ENCODE measurements around the gene CREB5. TPM values are rescaled to one million over a fixed set of nuclear protein-coding genes. Genes with fewer than 3 reads are reported as not detected.
A peak's percentile ranks its signal among the peaks of the same experiment; 100 is the strongest.
"Not testable (repeated sequence)": the region's sequence is repeated elsewhere in the genome, so short reads cannot be mapped to it uniquely, and the experiment has no call there.

CREB5 gene
- total RNA-seq, 1 experiment from 2014 or later: 13.7 TPM

DNA sequence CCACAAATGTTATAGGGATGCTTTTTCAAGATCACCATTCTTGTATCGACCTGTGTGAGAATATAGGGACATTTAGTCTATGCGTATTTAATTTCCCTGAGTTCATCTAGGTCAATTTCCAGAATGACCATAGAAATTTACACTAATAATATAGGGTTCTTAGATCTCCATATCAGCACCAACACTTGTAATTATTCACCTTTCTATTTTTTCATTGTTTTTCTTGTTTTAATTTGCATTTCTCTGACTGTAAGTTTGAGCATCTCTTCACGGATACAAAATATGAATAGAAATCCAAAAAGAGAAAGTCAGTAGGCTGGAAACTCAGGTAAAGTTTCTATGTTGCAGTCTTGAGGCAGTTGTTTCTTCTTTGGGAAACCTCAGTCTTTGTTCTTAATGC lies 134.8 kb downstream of the CREB5 start:
- no peak for DNase-seq (ENCODE audit: low spot score)

DNA sequence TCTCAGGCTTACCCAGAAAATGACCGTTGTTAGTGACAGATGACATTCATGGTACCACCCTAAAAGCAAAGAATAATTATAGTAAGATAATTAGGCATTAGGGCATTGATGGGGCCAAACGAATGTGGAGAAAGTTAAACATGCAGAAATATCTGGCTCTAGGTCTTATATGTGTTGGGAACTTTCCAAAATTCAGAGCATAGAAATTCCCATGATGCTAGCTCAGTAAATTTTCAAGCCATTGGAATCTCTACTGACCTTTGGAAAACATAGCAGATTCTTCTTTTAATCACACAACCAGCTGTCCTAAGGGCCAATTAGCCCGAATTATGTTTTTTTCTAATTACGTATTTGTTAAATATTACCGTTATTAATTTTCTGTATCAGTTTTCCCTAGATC lies 136.1 kb downstream of the CREB5 start:
- no peak for DNase-seq (ENCODE audit: low spot score)

DNA sequence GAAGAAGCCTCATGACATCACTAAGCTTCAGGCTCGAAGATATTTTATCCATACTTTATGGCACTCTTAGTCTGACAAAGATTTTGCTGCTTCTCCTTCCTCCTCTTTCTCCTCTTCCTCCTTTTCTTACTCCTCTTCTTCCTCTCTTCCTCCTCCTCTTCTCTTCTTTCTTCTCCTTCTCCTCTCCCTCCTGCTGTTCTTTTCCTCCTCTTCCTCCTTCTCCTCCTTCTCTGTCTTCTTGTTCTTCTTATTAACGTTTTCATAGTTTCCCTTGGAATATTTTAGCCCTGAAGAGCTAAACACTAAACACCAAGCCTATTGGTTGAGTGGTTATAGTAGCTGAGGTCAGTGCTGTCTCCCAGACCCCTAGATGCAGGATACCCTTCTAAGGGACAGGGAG lies 137.7 kb downstream of the CREB5 start:
- no peak for DNase-seq (ENCODE audit: low spot score)

DNA sequence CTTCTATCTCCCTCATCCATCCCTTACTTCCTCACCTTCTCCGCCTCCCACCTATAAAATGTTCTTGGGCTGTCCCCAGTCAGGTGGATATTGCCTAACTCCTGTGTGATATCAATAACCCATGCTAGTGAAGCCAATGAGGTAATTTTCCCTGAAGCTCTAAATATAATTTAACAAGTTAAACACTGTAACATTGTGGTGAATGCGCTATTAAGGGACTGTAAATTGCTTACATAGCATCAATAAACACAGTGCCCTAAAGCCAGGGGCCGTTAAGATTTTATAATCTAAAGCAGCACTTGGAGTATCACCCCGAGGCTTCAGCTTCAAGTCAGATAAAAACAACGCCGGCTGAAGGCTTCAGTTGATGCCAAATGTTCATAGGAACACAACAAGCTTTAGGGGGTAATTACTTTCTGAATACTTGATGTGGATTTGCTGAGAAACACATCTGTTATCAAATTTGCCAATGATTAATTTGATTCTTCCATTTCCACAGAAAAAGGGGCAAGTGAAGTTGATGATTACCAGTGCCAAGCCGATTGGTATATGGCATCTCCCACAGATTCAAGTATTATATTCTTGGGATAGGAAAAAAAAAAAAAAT lies 138.4 kb downstream of the CREB5 start:
- peak; percentile 82 for DNase-seq (ENCODE audit: low spot score)

DNA sequence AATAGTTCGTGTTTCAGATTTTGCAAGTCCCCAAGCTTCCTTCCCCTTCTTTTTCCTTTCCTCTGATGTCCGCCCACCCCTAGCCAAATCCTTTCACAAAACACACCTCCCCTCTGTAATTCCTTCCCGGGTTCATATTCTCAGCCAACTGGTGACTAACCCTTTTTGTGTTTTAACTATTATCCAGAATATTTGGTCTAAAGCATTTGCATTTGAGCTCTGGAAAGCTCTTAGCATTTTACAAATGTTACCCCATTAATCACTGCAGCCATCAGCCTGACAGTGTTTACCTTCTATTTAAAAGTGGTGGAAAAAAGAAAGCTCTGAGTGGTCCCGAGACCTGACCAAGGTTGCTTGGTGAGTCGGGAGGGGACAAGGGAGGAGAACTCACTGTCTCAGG lies 139.0 kb downstream of the CREB5 start:
- DNase-seq (ENCODE audit: low spot score): peak; percentile 76

DNA sequence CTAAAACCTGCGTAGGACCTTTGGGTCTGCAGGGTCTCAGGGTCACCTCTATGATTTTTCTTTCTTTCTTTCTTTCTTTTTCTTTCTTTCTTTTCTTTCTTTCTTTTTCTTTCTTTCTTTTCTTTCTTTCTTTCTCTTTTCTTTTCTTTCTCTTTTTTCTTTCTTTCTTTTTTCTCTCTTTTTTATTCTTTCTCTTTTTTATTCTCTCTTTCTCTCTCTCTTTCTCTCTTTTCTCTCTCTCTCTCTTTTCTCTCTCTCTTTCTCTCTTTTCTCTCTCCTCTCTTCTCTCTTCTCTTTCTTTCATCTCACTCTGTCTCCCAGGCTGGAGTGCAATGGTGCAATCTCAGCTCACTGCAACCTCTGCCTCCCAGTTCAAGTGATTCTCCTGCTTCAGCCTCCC lies 139.4 kb downstream of the CREB5 start:
- not testable (repeated sequence) for DNase-seq (ENCODE audit: low spot score)

DNA sequence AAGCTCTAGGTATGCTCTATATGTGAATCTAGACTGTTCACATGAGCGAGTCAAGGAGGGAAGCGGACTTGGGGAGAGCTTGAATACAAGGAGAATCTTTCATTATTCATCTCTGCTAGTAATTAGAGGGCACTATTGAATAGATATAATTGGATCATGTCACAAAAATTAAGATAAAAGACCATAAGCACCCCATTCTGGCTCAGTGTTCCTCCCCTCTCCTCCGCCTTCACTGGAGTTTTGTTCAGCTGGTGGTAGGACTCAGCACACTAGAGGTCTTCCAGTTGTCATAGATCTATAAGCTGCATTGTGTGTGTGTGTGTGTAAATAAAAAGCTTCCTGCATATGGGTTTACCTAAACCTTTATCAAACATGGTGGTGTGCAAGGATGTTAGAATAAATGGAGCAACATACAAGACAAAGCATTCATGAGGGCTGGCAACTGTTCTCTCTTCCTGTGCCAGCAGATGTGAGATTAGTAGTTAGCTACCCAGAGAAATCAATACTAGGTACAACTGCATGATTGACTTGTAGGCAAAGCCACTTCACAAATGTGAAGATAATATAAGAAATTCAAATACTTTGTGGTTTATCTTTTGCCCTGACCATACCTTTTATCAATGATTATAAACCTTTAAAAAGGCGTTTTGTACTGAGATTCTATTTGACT lies 142.6 kb downstream of the CREB5 start:
- no peak for DNase-seq (ENCODE audit: low spot score)

DNA sequence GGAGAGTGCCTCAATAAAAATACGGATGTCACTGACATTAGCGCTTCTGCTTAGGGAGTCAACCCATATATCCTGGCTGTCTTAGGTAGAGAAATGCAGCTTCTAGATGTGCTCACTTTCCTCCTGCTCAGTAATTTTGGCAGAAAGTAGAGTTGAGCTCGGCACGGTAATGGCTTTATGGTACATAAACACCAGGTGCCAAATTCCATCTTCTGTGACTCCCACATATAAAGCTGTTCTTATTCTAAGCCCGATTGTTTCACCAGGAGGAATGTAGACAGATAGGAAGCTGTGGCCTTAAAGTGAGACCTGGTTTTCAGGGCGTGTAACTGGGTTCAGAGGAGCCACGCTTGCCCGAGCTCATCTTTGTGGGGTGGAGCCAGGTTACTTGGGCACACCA lies 143.7 kb downstream of the CREB5 start:
- DNase-seq (ENCODE audit: low spot score): no peak

DNA sequence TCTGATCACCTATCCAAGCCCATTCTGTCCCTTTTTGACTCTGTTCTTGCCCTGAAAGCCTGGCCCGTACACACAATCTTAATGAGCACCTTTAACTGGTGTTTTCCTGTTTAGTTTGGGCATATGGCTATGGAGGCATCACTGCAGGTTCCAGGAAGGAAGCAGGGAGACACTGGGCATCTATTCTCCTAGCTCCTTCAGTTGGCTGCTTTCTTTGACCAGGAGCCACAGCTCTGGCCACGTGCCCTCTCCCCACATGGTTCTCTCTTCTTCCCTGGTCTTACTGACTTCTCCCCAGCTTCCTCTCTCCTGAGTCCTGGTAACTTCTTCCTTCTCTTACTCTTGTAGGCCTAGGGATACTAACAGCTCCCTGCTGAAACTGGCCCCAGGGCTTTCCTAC lies 144.4 kb downstream of the CREB5 start:
- DNase-seq (ENCODE audit: low spot score): no peak

DNA sequence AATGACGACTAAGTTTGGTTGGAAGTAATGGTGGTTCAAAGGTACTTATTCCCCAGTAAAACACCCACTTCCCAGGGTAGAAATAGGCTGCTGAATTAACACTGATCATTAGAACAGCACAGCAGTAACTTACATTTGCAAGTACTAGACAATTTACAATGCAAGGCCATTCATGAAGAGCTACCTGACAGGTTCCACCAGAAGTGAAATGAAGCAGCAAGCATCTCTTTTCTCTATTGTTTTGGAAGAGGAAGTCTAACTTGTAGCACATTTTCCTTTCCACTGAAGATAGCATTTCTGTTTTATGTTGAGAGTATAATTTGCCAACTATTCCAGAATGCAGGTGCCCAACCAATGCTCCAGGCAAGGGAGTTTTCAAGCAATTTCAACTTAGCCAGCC lies 145.9 kb downstream of the CREB5 start:
- no peak for DNase-seq (ENCODE audit: low spot score)

DNA sequence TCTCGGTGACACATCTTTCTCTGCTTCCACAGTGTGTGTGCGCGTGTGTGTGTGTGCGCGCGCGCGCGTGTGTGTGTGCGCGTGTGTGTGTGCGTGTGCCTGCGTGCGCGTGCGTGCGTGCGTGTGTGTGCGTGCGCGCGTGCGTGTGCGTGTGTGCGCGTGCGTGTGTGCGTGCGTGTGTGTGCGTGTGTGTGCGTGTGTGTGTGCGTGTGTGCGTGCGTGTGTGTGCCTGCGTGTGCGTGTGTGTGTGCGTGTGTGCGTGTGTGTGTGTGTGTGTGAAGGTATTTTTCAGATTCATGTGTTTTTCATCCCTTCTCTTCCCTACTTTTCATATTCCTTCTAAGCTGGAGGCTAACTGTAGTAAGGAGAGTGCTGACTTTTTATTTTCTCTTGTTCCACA lies 148.4 kb downstream of the CREB5 start:
- no peak for DNase-seq (ENCODE audit: low spot score)

DNA sequence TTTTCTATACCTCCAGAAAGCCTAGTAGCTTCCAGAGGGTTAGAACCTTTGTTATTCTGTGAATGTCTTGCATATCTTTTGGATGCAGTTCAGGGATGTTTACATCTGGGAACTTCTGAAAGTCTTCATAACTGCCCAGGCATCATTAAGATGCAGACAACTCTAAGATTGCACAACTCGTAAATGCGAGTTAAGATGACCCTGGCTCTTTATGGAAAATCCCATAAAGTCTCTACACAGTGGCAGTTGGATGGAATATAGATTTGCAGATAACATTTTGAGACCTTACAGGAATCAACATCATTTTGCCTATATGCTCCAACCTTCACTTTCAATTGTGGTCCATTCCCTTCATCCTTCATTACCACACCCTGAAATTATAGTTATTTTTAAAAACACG lies 151.7 kb downstream of the CREB5 start:
- DNase-seq (ENCODE audit: low spot score): no peak

DNA sequence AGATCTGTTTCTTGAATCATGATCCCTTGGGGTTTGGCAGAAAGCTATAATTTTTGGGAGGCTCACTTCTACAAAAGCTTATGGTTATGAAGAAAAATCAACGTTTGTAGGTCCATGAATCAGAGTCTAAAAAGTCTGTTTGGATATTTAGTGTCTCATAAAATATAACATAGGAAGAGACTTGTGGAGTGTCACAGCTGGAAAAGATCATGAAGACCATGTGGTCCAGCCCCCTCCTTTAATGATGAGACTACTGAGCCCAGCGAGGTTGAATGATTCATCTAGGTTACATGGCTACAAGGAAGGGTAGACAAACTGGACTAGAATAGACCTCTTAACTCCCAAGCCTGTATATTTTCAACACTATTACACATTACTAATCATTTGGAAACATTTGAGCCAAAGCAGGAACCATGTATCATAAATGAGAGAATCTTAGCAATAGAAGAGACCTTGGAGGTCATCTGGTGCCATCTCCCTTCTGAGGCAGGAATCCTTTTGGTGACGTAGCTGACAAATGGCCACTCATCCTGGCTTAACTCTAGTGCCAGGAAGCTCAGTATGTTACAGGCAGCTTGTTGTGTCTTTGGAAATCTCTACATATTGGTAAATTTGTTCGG lies 152.5 kb downstream of the CREB5 start:
- no peak for DNase-seq (ENCODE audit: low spot score)

DNA sequence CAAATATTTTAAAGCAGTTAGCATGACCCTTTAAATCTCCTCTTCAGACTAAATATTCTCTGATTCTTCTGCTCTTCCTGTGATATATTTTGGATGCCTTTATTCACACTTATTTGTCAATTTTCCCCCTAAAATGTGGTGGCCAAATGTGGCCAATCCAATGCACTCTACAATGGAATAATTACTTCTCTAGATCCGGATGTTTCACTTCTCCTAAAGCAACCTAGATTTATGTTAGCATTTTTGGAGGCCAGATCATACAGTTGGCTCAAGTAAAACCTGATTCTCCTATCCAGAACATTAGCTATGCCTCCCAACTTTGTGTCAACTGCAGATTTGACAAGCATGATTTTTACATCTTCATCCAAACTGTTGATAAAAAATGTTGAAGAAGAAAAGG lies 153.7 kb downstream of the CREB5 start:
- no peak for DNase-seq (ENCODE audit: low spot score)

DNA sequence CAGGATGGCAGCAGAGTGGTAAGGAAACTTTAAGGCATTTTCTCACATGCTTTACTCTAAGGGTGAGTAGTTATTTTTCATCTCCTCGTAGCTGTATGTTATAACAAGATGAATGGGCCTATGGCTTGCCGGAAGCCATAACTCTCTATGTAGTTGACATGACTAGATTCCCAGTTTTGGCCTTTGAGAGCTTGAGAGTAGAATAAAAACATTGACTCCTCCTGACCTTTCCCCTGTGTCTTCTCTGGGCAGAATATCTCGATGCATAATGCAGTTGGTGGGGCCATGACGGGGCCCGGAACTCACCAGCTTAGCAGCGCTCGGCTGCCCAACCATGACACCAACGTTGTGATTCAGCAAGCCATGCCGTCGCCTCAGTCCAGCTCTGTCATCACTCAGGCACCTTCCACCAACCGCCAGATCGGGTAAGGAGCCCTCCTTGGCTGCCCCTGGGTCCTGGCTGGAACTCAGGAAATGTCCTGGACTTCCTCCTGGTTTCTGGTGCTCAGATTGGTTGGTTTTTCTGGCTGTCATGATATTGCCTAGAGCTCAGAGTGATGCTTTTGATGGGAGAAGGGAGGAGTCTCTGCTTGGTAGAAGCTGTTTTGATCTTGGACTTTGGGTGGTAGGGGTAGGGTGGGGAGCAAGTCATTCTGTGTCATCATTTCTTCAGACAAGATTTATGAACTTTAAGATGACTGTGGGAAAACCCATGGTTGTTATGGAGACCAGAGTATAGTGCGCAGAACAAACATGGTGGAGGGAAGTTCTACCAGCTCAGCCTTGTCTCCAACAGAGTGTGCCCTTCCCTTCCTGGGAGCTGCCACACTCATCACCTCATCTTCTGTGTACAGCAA lies 158.0 kb downstream of the CREB5 start:
- no peak for DNase-seq (ENCODE audit: low spot score)

DNA sequence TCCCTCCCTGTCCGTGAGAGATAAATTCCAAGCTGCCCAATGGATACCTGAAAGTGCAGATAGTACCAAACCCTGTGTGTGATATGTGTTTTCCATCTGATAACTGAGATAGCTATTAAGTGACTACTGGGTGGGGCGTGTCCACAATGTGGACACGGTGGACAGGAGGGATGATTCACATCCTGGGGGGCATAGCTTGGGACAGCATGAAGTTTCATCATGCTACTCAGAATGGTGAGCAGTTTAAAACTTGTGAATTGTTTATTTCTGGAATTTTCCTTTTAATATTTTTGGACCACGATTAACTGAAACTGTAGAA lies 158.6 kb downstream of the CREB5 start:
- DNase-seq (ENCODE audit: low spot score): no peak

DNA sequence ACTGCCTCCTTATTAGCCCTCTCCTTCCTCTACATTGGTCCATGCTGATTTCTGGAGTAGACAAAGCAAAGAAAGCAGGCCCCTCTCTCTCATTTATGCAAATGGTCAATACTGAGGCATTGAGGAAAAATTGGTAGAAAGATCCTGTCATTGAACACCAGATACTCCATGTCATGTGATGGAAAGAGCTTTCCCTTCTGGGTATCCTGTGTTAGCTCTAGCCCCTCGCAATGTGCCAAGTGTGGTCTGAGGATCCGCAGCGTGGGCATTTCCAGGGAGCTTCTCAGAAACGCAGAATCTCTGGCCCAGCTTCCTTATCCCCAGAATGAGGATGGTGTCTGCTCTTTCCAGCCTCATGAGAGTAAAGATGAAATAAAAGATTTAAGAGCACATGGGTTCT lies 159.1 kb downstream of the CREB5 start:
- DNase-seq (ENCODE audit: low spot score): no peak

DNA sequence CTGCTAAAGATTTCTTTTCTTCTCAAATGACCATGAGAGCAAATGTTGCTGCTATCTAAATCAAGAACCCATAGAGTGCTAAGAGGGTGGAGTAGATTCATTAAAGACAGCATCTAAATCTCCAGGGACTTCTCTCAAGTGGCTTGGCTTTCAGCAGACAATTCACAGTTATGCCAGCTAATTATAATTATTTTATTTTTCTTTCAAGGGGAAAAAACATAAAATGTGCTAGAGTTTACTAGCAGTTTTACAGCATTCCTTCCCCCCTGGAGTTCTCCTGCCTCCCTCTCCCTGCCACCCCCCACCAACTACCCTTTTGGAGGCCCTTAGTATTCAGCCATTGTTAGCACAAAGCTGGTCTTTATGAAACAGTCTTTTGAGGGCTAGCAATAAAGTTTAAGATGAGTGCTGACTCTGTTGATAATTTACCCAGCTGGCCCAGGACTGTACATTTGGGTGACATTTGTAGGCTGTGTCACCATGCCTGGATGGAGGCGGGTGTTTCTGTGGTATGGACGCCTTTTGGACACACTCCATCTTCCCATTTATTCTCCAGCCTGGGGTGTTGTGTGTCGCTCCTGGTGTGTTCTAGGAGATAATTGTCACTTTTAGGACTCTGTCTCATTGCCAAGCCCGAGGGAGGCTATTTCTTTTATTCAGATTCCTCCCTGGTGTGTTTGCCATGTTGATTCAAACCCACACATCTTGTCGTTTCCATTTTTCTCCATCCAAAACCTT lies 160.2 kb downstream of the CREB5 start:
- no peak for DNase-seq (ENCODE audit: low spot score)

DNA sequence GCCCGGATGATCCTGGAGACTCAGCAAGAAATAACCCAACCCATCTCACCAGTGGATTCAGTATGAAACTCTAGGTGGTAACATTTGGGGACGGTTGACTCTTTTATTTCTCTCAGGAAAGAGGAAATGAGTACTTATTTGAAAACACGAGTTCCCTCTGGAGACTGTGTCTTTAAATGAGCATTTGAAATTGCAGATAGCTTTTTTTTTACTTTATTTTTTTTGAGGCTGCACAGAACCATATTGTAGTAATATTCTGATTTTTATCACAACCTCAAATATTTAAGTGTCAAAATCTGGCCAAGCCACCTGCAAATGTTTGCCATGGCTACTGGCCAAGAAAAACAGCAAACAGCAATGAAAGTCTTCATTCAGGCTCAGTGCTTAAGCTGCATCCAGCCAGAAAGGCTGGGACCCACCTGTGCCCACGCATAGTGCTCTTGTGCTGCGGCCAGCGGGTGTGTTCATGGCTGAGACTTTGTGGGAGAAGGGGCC lies 160.8 kb downstream of the CREB5 start:
- DNase-seq (ENCODE audit: low spot score): no peak

DNA sequence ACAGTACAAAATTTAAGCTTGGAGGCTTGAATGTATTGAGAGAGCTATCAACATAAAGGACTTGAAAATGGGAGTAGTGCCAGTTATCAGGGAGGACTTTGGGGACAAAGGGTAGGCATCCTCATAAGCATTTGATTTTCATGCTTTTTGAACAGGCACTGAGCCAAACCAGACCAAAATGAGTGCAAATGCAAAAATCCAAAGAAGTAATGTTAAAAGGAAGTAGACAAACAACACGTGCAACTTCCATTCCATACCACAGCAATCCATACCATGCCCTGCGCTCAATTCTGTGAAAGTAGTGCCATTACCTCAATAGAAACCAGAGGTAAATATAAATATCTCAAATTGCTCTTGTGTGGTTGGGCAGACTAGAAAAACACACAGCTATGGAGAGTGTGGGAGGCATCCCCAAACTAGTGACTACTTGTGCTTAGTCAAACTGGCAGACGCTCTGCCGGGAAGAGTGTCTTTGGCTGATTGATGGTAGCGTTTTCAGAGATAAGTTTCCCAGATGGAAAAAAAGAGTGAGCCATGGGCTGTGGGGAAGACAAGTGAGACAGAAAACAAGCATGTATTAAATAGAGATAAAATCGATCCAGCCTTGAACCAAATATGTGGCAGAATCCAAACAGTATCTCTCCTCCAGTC lies 161.5 kb downstream of the CREB5 start:
- no peak for DNase-seq (ENCODE audit: low spot score)

DNA sequence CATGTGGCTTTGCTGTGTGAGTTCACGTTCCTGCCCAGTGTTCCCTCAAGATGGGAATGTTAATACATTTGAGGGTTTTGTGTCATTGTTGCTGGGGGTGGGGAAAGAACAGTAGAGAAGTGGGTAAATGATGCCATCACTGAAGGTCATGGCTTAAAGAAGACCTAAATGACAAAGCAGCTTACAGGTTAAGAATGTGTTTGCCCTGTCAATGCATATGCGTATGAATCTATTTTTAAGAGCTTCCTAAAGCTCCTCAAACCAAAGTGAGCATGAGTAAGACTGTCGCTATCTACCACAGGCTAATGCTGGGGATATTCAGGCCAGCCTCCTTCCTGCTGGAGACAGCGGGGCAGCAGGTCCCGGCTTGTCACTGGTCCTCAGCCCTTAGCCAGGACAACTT lies 162.9 kb downstream of the CREB5 start:
- no peak for DNase-seq (ENCODE audit: low spot score)
